Activated naive CD4-positive, alpha-beta T cell treated with anti-CD3 and anti-CD28 coated beads, Interleukin-2, amount 50 U/mL, for 24 hours (primary cell): Measurements from ENCODE around the gene SYN1.

Source experiments
- H3K27ac Mint-ChIP-seq: one replicate; pipeline ENCODE4 v1.8.0; 2021; ENCODE audit warnings: mild to moderate bottlenecking, mixed read lengths
- H3K27me3 Mint-ChIP-seq: one replicate; pipeline ENCODE4 v1.8.0; 2021; ENCODE audit warnings: mixed read lengths
- H3K36me3 Mint-ChIP-seq: one replicate; pipeline ENCODE4 v1.8.0; 2021; ENCODE audit warnings: mixed read lengths
- H3K4me1 Mint-ChIP-seq: one replicate; pipeline ENCODE4 v1.8.0; 2021; ENCODE audit warnings: mixed read lengths
- H3K4me3 Mint-ChIP-seq: one replicate; pipeline ENCODE4 v1.8.0; 2021; ENCODE audit warnings: mild to moderate bottlenecking, mixed read lengths
- H3K9me3 Mint-ChIP-seq: one replicate; pipeline ENCODE4 v1.8.0; 2021; ENCODE audit warnings: mixed read lengths

Gene SYN1

GRCh38 chrX:47587906-47588735 lies 31.5 kb downstream of the SYN1 start:
- Mint-ChIP-seq H3K36me3 (no peaks in the 10 kb centered on the region), H3K9me3 (no peaks in the 10 kb centered on the region), H3K27ac (no peak overlapping the region), H3K27me3 (no peaks in the 10 kb centered on the region), H3K4me3 (no peak overlapping the region), H3K4me1 (peaks cover 14% of the 10 kb centered on the region)

- Mint-ChIP-seq H3K4me3 (no peak overlapping the region), H3K27ac (no peak overlapping the region), H3K4me1 (peaks cover 16% of the 10 kb centered on the region), H3K9me3 (no peaks in the 10 kb centered on the region), H3K36me3 (no peaks in the 10 kb centered on the region), H3K27me3 (no peaks in the 10 kb centered on the region)
Observed at GRCh38 chrX:47587091-47587891, 32.4 kb downstream of the SYN1 start.

GRCh38 chrX:47586043-47586787 lies 33.4 kb downstream of the SYN1 start:
- Mint-ChIP-seq H3K36me3 (no peaks in the 10 kb centered on the region), H3K27me3 (no peaks in the 10 kb centered on the region), H3K9me3 (no peaks in the 10 kb centered on the region), H3K27ac (no peak overlapping the region), H3K4me1 (peaks cover 27% of the 10 kb centered on the region), H3K4me3 (no peak overlapping the region)

DNA sequence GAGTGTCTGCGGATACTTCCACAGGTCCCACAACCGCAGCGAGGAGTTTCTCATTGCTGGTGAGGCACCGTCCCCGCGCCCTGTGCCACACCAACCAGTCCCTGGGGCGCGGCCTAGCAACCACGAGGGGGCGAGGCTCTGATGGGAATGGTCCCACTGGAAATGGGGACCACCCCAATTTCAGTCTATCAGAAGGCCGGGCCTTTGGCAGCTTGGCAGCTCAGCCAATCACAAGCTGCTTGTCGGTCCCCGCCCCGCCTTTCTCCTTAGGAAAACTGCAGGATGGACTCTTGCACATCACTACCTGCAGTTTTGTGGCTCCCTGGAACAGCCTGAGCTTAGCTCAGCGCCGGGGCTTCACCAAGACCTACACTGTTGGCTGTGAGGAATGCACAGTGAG lies 34.4 kb downstream of the SYN1 start:
- Mint-ChIP-seq H3K36me3 (no peaks in the 10 kb centered on the region), H3K9me3 (no peaks in the 10 kb centered on the region), H3K27ac (no peak overlapping the region), H3K4me1 (peaks cover 30% of the 10 kb centered on the region), H3K4me3 (no peak overlapping the region), H3K27me3 (no peaks in the 10 kb centered on the region)

DNA sequence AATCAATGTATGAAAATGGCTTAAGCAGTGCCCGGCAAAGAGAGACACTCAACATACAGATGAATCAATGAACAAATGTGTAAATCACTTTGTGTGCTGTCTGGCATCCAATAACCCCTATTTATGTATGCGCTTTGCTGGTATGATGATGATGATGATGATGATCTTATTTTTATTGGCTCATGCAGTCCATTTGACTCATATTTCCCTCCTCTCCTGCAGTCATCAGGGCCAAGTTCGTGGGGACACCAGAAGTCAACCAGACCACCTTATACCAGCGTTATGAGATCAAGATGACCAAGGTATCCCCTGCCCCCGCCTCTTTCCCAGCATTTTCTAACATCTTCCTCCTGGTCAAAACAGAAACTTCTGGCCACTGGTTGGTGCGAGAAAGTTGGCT lies 34.9 kb downstream of the SYN1 start:
- Mint-ChIP-seq H3K27me3 (no peaks in the 10 kb centered on the region), H3K4me1 (peaks cover 33% of the 10 kb centered on the region), H3K36me3 (no peaks in the 10 kb centered on the region), H3K4me3 (no peak overlapping the region), H3K9me3 (no peaks in the 10 kb centered on the region), H3K27ac (no peak overlapping the region)

DNA sequence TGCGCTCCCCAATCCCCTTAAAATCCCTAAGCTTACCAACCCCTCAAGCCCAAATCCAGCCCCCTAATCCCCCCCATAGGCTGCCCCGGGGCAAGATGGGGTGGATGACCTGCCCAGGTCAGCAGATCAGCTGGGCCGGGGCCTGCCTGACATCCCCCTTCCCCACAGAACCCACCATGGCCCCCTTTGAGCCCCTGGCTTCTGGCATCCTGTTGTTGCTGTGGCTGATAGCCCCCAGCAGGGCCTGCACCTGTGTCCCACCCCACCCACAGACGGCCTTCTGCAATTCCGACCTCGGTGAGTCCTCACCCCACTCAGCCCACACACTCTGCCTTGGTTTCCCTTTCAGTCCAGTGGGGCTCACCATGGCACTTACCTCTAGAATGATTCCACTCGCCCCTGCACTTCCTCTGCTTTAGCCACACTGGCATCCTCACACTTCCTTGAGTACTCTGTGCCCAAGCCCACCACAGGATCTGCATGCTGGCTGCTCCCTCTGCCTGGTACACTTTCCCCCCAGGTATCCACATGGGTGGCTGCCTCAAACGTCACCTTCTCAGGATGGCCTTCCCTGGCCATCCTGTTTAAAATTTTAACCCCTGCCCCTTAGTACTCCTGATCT lies 36.3 kb downstream of the SYN1 start:
- H3K9me3 Mint-ChIP-seq, result no peaks in the 10 kb centered on the region
- H3K4me3 Mint-ChIP-seq, result peak overlapping the region; percentile 55
- no peaks in the 10 kb centered on the region for H3K27me3 Mint-ChIP-seq
- H3K4me1 Mint-ChIP-seq, result peaks cover 34% of the 10 kb centered on the region
- H3K36me3 Mint-ChIP-seq, result no peaks in the 10 kb centered on the region
- H3K27ac Mint-ChIP-seq, result peak overlapping the region; percentile 59

DNA sequence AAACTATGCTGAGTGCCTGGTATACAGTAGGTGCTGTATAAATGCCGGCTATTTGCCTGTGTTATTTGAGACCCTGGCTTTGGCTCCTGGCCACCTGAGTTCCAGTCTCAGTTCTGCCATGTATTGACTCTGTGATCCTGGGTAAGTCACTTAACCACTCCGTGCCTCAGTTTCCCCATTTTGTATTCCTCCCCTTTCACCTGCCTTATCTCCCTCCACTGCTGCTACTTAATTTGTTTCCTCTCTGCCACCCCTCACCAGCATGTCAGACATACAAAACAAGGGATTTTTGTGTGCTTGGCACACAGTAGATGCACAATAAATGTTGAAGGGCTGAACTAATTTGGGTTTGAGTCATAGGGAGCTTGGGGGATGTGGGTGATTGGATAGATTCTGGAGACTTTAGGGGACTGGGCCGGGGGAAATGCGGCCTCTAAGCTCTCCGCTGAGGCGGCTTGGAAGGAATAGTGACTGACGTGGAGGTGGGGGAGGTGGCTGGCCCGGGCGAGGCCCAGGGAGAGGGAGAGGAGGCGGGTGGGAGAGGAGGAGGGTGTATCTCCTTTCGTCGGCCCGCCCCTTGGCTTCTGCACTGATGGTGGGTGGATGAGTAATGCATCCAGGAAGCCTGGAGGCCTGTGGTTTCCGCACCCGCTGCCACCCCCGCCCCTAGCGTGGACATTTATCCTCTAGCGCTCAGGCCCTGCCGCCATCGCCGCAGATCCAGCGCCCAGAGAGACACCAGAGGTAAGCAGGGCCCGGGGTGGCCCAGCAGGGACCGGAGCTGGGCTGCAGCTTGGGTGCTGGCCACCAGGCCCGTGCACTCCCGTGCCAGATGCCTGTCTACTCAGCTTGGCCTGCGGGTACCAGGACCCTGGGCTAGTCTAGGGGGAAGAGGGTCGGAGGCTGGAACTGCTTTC lies 37.7 kb downstream of the SYN1 start, which contains the start of gene TIMP1:
TIMP1 (plus strand) TSS at position 706 of the 917 bp plus-strand sequence. CDS start 980 bp downstream, outside the sequence.
- peak within 1 kb of the TSS; percentile 93 for H3K27ac Mint-ChIP-seq

GRCh38 chrX:47579537-47579936 lies 40.1 kb downstream of the SYN1 start:
- Mint-ChIP-seq H3K4me3 (no peak overlapping the region), H3K27me3 (no peaks in the 10 kb centered on the region), H3K27ac (no peak overlapping the region)

More for the DNA sequence above, 37.7 kb downstream of the SYN1 start, which contains the start of gene TIMP1:
- Mint-ChIP-seq H3K4me1 (peaks cover 34% of the 10 kb centered on the region), H3K4me3 (peak within 1 kb of the TSS; percentile 72), H3K36me3 (no peaks in the 10 kb centered on the region), H3K9me3 (no peaks in the 10 kb centered on the region), H3K27me3 (no peaks in the 10 kb centered on the region)

DNA sequence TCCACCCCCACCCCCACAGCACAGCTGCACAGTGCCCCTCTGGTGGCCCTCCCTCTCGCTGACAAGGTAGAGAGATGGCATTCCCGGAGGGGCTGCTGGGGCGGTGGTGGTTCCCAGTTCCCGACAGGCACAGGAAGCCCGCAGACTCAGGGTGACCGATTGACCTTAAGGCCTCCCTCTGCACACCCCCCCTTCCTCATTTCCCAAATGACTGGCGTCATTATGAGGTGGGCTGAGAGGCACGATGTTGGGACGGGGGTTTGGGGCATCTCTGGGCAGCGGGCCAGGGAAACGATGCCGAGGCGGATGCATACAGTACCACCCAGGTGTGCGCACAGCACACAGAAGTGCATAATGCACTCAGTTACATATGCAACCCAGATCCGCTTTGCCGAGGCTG lies 41.0 kb downstream of the SYN1 start:
- no peak overlapping the region for H3K27ac Mint-ChIP-seq
- H3K4me1 Mint-ChIP-seq, result peaks cover 24% of the 10 kb centered on the region

More at GRCh38 chrX:47579537-47579936, 40.1 kb downstream of the SYN1 start:
- H3K36me3 Mint-ChIP-seq, result no peaks in the 10 kb centered on the region
- H3K4me1 Mint-ChIP-seq, result peaks cover 30% of the 10 kb centered on the region
- no peaks in the 10 kb centered on the region for H3K9me3 Mint-ChIP-seq

DNA sequence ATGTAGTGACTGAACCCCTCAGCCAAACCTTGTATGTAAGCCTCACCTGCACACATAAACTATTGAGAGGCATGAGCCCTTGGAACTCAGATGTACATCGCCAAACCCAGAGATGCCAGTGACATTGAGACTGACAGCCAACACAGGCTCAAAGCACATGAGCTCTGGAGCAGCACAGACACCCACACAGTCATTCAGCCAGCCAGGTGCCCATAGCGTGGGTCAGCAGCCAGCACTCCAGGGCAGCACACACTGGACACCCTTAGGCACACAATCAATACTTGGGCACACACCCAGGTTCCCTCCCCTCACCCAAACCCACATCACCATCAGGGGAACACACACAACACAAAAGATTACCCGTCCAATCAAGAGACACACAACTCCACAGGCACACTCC lies 41.8 kb downstream of the SYN1 start:
- Mint-ChIP-seq H3K27me3 (peaks cover 3% of the 10 kb centered on the region), H3K9me3 (no peaks in the 10 kb centered on the region), H3K36me3 (peaks cover 2% of the 10 kb centered on the region), H3K4me1 (peaks cover 27% of the 10 kb centered on the region), H3K4me3 (no peak overlapping the region), H3K27ac (no peak overlapping the region)

More for the DNA sequence above, 41.0 kb downstream of the SYN1 start:
- no peaks in the 10 kb centered on the region for H3K36me3 Mint-ChIP-seq
- no peaks in the 10 kb centered on the region for H3K27me3 Mint-ChIP-seq
- H3K9me3 Mint-ChIP-seq, result no peaks in the 10 kb centered on the region
- no peak overlapping the region for H3K4me3 Mint-ChIP-seq

- H3K36me3 Mint-ChIP-seq, result peaks cover 2% of the 10 kb centered on the region
- peaks cover 26% of the 10 kb centered on the region for H3K4me1 Mint-ChIP-seq
- no peak overlapping the region for H3K4me3 Mint-ChIP-seq
- H3K27me3 Mint-ChIP-seq, result peaks cover 3% of the 10 kb centered on the region
- no peaks in the 10 kb centered on the region for H3K9me3 Mint-ChIP-seq
- H3K27ac Mint-ChIP-seq, result no peak overlapping the region
Observed at GRCh38 chrX:47577424-47577823, 42.2 kb downstream of the SYN1 start.

GRCh38 chrX:47576021-47576898 lies 43.4 kb downstream of the SYN1 start:
- Mint-ChIP-seq H3K36me3 (peaks cover 5% of the 10 kb centered on the region), H3K27ac (no peak overlapping the region), H3K9me3 (no peaks in the 10 kb centered on the region), H3K4me3 (no peak overlapping the region), H3K27me3 (peaks cover 3% of the 10 kb centered on the region), H3K4me1 (peaks cover 15% of the 10 kb centered on the region)

DNA sequence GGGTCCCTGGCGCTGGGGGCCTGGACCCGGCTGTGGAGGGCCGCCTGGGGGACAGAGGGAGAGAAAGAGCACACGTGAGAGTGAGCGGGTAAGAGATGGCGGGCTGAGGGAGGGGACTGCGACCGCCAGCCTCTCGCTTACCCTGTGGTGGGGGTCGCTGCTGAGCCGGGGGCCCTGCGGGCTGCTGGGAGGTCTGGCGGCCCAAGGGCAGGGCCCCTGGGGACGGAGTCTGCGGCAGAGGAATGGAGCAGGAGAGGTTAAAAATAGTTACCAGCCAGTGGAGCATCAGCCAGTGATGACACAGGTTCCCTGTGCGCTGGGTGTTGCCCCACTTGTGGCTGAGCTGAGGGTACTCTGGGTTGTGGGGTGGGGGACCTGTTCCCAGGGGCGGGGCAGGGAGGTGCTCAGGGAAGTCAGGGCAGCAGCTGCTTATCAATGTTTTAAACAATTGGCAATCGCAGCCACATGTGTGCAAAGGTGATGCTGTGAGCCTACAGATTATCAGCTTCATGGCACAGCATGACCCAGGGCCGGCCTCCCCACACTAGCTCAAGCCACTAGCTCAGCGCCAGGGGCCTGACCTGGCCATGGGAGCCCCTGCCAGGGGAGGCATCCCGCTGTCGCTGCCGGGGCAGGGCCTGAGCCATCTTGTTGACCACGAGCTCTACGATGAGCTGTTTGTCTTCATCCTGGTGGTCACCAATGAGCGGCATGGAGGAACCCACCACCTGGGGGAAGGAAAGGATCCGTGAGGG lies 44.9 kb downstream of the SYN1 start:
- no peaks in the 10 kb centered on the region for H3K9me3 Mint-ChIP-seq
- no peak overlapping the region for H3K4me3 Mint-ChIP-seq
- H3K27me3 Mint-ChIP-seq, result peaks cover 3% of the 10 kb centered on the region
- peaks cover 8% of the 10 kb centered on the region for H3K4me1 Mint-ChIP-seq
- peaks cover 5% of the 10 kb centered on the region for H3K36me3 Mint-ChIP-seq
- H3K27ac Mint-ChIP-seq, result no peak overlapping the region
